ENCODE measurements around the gene TWIST1.

Gene TWIST1

GRCh38 chr7:19094598-19095352 lies 22.7 kb downstream of the TWIST1 start:
- DNase-seq (ENCODE audit: low spot score), result no peak

GRCh38 chr7:19094138-19094537 lies 23.3 kb downstream of the TWIST1 start:
- no peak for DNase-seq (ENCODE audit: low spot score)

GRCh38 chr7:19091550-19092200 lies 25.8 kb downstream of the TWIST1 start:
- DNase-seq (ENCODE audit: low spot score), result no peak

- DNase-seq (ENCODE audit: low spot score), result no peak
These were observed 26.9 kb downstream of the TWIST1 start for GRCh38 chr7:19090526-19090925.

GRCh38 chr7:19089797-19090196 lies 27.6 kb downstream of the TWIST1 start:
- DNase-seq (ENCODE audit: low spot score), result no peak

- DNase-seq (ENCODE audit: low spot score), result no peak
These were observed 28.1 kb downstream of the TWIST1 start for GRCh38 chr7:19089378-19089777.

GRCh38 chr7:19080093-19080492 lies 37.3 kb downstream of the TWIST1 start:
- no peak for DNase-seq (ENCODE audit: low spot score)

GRCh38 chr7:19079066-19079465 lies 38.4 kb downstream of the TWIST1 start:
- DNase-seq (ENCODE audit: low spot score), result no peak

GRCh38 chr7:19069842-19070241 lies 47.6 kb downstream of the TWIST1 start:
- no peak for DNase-seq (ENCODE audit: low spot score)

- no peak for DNase-seq (ENCODE audit: low spot score)
These were observed 51.3 kb downstream of the TWIST1 start for GRCh38 chr7:19066170-19066569.

Data from hematopoietic multipotent progenitor cell treated with erythropoietin and hydrocortisone succinate and interleukin-3 and kit ligand, for 17 days (in vitro differentiated cells).